Measurements from ENCODE around the gene ZNF544.
"Not testable (repeated sequence)": the region's sequence is repeated elsewhere in the genome, so short reads cannot be mapped to it uniquely, and the experiment has no call there.

Gene ZNF544

GRCh38 chr19:58252102-58252685, 23.5 kb downstream of the ZNF544 start:
- no peak overlapping the region for H3K27ac ChIP-seq (ENCODE audit: low read depth in 2 of 2, low read length in 2 of 2)
- H3K4me3 ChIP-seq (ENCODE audit: low read length in 2 of 2) = no peak overlapping the region
- H3K27me3 ChIP-seq (ENCODE audit: control insufficient read depth in 2 of 2, insufficient read depth in 2 of 2, low read length in 2 of 2) = no peaks in the 10 kb centered on the region
- peaks cover 52 to 79% of the 10 kb centered on the region in 2 donors for H3K36me3 ChIP-seq (ENCODE audit: control insufficient read depth in 2 of 2, insufficient read depth in 2 of 2, low read length in 2 of 2)
- no peaks in the 10 kb centered on the region for H3K4me1 ChIP-seq (ENCODE audit: control insufficient read depth in 2 of 2, insufficient read depth in 2 of 2, low read length in 2 of 2)
- peaks cover 51 to 60% of the 10 kb centered on the region in 2 donors for H3K9me3 ChIP-seq (ENCODE audit: control insufficient read depth in 2 of 2, low read length in 2 of 2)
- H3K9ac ChIP-seq (ENCODE audit: low read depth in 1 of 2, low read length in 2 of 2) = no peak overlapping the region

- H3K4me1 ChIP-seq (ENCODE audit: control insufficient read depth in 2 of 2, insufficient read depth in 2 of 2, low read length in 2 of 2); H3K27me3 ChIP-seq (ENCODE audit: control insufficient read depth in 2 of 2, insufficient read depth in 2 of 2, low read length in 2 of 2); H3K9ac ChIP-seq (ENCODE audit: low read depth in 1 of 2, low read length in 2 of 2); H3K27ac ChIP-seq (ENCODE audit: low read depth in 2 of 2, low read length in 2 of 2): not testable (repeated sequence)
- peak overlapping the region; percentile 32 to 38 for H3K4me3 ChIP-seq (ENCODE audit: low read length in 2 of 2)
- peaks cover 55 to 73% of the 10 kb centered on the region in 2 donors for H3K36me3 ChIP-seq (ENCODE audit: control insufficient read depth in 2 of 2, insufficient read depth in 2 of 2, low read length in 2 of 2)
- peaks cover 73 to 80% of the 10 kb centered on the region in 2 donors for H3K9me3 ChIP-seq (ENCODE audit: control insufficient read depth in 2 of 2, low read length in 2 of 2)
Measured at GRCh38 chr19:58258259-58258658, 29.5 kb downstream of the ZNF544 start.

- Histone ChIP-seq H3K27ac (ENCODE audit: low read depth in 2 of 2, low read length in 2 of 2) (no peak overlapping the region), H3K4me3 (ENCODE audit: low read length in 2 of 2) (peak overlapping the region; percentile 33 to 46), H3K4me1 (ENCODE audit: control insufficient read depth in 2 of 2, insufficient read depth in 2 of 2, low read length in 2 of 2) (no peaks in the 10 kb centered on the region), H3K9ac (ENCODE audit: low read depth in 1 of 2, low read length in 2 of 2) (no peak overlapping the region), H3K27me3 (ENCODE audit: control insufficient read depth in 2 of 2, insufficient read depth in 2 of 2, low read length in 2 of 2) (no peaks in the 10 kb centered on the region), H3K9me3 (ENCODE audit: control insufficient read depth in 2 of 2, low read length in 2 of 2) (peaks cover 68 to 73% of the 10 kb centered on the region in 2 donors), H3K36me3 (ENCODE audit: control insufficient read depth in 2 of 2, insufficient read depth in 2 of 2, low read length in 2 of 2) (peaks cover 38 to 59% of the 10 kb centered on the region in 2 donors)
Measured at GRCh38 chr19:58261600-58261967, 32.9 kb downstream of the ZNF544 start.

- Histone ChIP-seq H3K4me3 (ENCODE audit: low read length in 2 of 2) (peak overlapping the region; percentile 19 to 46), H3K27ac (ENCODE audit: low read depth in 2 of 2, low read length in 2 of 2) (no peak overlapping the region), H3K9ac (ENCODE audit: low read depth in 1 of 2, low read length in 2 of 2) (no peak overlapping the region), H3K9me3 (ENCODE audit: control insufficient read depth in 2 of 2, low read length in 2 of 2) (peaks cover 71 to 76% of the 10 kb centered on the region in 2 donors), H3K36me3 (ENCODE audit: control insufficient read depth in 2 of 2, insufficient read depth in 2 of 2, low read length in 2 of 2) (peaks cover 38 to 58% of the 10 kb centered on the region in 2 donors), H3K4me1 (ENCODE audit: control insufficient read depth in 2 of 2, insufficient read depth in 2 of 2, low read length in 2 of 2) (no peaks in the 10 kb centered on the region), H3K27me3 (ENCODE audit: control insufficient read depth in 2 of 2, insufficient read depth in 2 of 2, low read length in 2 of 2) (no peaks in the 10 kb centered on the region)
Measured at GRCh38 chr19:58261968-58262921, 33.5 kb downstream of the ZNF544 start.

- peaks cover 66 to 69% of the 10 kb centered on the region in 2 donors for H3K9me3 ChIP-seq (ENCODE audit: control insufficient read depth in 2 of 2, low read length in 2 of 2)
- H3K27ac ChIP-seq (ENCODE audit: low read depth in 2 of 2, low read length in 2 of 2) = no peak overlapping the region
- H3K4me3 ChIP-seq (ENCODE audit: low read length in 2 of 2) = peak overlapping the region; percentile 9 to 46
- H3K36me3 ChIP-seq (ENCODE audit: control insufficient read depth in 2 of 2, insufficient read depth in 2 of 2, low read length in 2 of 2) = peaks cover 34 to 52% of the 10 kb centered on the region in 2 donors
- no peak overlapping the region for H3K9ac ChIP-seq (ENCODE audit: low read depth in 1 of 2, low read length in 2 of 2)
- no peaks in the 10 kb centered on the region for H3K27me3 ChIP-seq (ENCODE audit: control insufficient read depth in 2 of 2, insufficient read depth in 2 of 2, low read length in 2 of 2)
- no peaks in the 10 kb centered on the region for H3K4me1 ChIP-seq (ENCODE audit: control insufficient read depth in 2 of 2, insufficient read depth in 2 of 2, low read length in 2 of 2)
Measured at GRCh38 chr19:58262922-58263296, 34.2 kb downstream of the ZNF544 start.

- no peaks in the 10 kb centered on the region for H3K4me1 ChIP-seq (ENCODE audit: control insufficient read depth in 2 of 2, insufficient read depth in 2 of 2, low read length in 2 of 2)
- H3K27ac ChIP-seq (ENCODE audit: low read depth in 2 of 2, low read length in 2 of 2) = no peak overlapping the region
- peak overlapping the region in 1 of 2 donors; percentile 16 for H3K4me3 ChIP-seq (ENCODE audit: low read length in 2 of 2)
- H3K27me3 ChIP-seq (ENCODE audit: control insufficient read depth in 2 of 2, insufficient read depth in 2 of 2, low read length in 2 of 2) = no peaks in the 10 kb centered on the region
- peaks cover 51 to 61% of the 10 kb centered on the region in 2 donors for H3K9me3 ChIP-seq (ENCODE audit: control insufficient read depth in 2 of 2, low read length in 2 of 2)
- H3K36me3 ChIP-seq (ENCODE audit: control insufficient read depth in 2 of 2, insufficient read depth in 2 of 2, low read length in 2 of 2) = peaks cover 25 to 38% of the 10 kb centered on the region in 2 donors
- H3K9ac ChIP-seq (ENCODE audit: low read depth in 1 of 2, low read length in 2 of 2) = no peak overlapping the region
Measured at GRCh38 chr19:58265100-58265499, 36.4 kb downstream of the ZNF544 start.

- Histone ChIP-seq H3K4me1 (ENCODE audit: control insufficient read depth in 2 of 2, insufficient read depth in 2 of 2, low read length in 2 of 2) (no peaks in the 10 kb centered on the region), H3K27ac (ENCODE audit: low read depth in 2 of 2, low read length in 2 of 2) (no peak overlapping the region), H3K9me3 (ENCODE audit: control insufficient read depth in 2 of 2, low read length in 2 of 2) (peaks cover 34 to 41% of the 10 kb centered on the region in 2 donors), H3K36me3 (ENCODE audit: control insufficient read depth in 2 of 2, insufficient read depth in 2 of 2, low read length in 2 of 2) (peaks cover 0 to 19% of the 10 kb centered on the region in 2 donors), H3K4me3 (ENCODE audit: low read length in 2 of 2) (no peak overlapping the region), H3K9ac (ENCODE audit: low read depth in 1 of 2, low read length in 2 of 2) (no peak overlapping the region), H3K27me3 (ENCODE audit: control insufficient read depth in 2 of 2, insufficient read depth in 2 of 2, low read length in 2 of 2) (no peaks in the 10 kb centered on the region)
Measured at GRCh38 chr19:58268344-58268743, 39.6 kb downstream of the ZNF544 start.

GRCh38 chr19:58274771-58275201, 46.1 kb downstream of the ZNF544 start:
- H3K27ac ChIP-seq (ENCODE audit: low read depth in 2 of 2, low read length in 2 of 2) = peak overlapping the region in 1 of 2 donors; percentile 20
- H3K4me1 ChIP-seq (ENCODE audit: control insufficient read depth in 2 of 2, insufficient read depth in 2 of 2, low read length in 2 of 2) = peaks cover 3 to 4% of the 10 kb centered on the region in 2 donors
- H3K4me3 ChIP-seq (ENCODE audit: low read length in 2 of 2) = peak overlapping the region in 1 of 2 donors; percentile 43
- H3K36me3 ChIP-seq (ENCODE audit: control insufficient read depth in 2 of 2, insufficient read depth in 2 of 2, low read length in 2 of 2) = peaks cover 0 to 8% of the 10 kb centered on the region in 2 donors
- no peak overlapping the region for H3K9ac ChIP-seq (ENCODE audit: low read depth in 1 of 2, low read length in 2 of 2)
- peaks cover 22 to 23% of the 10 kb centered on the region in 2 donors for H3K9me3 ChIP-seq (ENCODE audit: control insufficient read depth in 2 of 2, low read length in 2 of 2)
- H3K27me3 ChIP-seq (ENCODE audit: control insufficient read depth in 2 of 2, insufficient read depth in 2 of 2, low read length in 2 of 2) = no peaks in the 10 kb centered on the region

GRCh38 chr19:58275564-58275963, 46.9 kb downstream of the ZNF544 start:
- Histone ChIP-seq H3K27me3 (ENCODE audit: control insufficient read depth in 2 of 2, insufficient read depth in 2 of 2, low read length in 2 of 2) (no peaks in the 10 kb centered on the region), H3K9ac (ENCODE audit: low read depth in 1 of 2, low read length in 2 of 2) (no peak overlapping the region), H3K9me3 (ENCODE audit: control insufficient read depth in 2 of 2, low read length in 2 of 2) (peaks cover 20 to 21% of the 10 kb centered on the region in 2 donors), H3K4me1 (ENCODE audit: control insufficient read depth in 2 of 2, insufficient read depth in 2 of 2, low read length in 2 of 2) (peaks cover 3 to 4% of the 10 kb centered on the region in 2 donors), H3K27ac (ENCODE audit: low read depth in 2 of 2, low read length in 2 of 2) (peak overlapping the region in 1 of 2 donors; percentile 22), H3K36me3 (ENCODE audit: control insufficient read depth in 2 of 2, insufficient read depth in 2 of 2, low read length in 2 of 2) (peaks cover 0 to 5% of the 10 kb centered on the region in 2 donors), H3K4me3 (ENCODE audit: low read length in 2 of 2) (peak overlapping the region in 1 of 2 donors; percentile 43)

- Histone ChIP-seq H3K36me3 (ENCODE audit: control insufficient read depth in 2 of 2, insufficient read depth in 2 of 2, low read length in 2 of 2) (no peaks in the 10 kb centered on the region), H3K9me3 (ENCODE audit: control insufficient read depth in 2 of 2, low read length in 2 of 2) (peaks cover 8 to 10% of the 10 kb centered on the region in 2 donors), H3K27me3 (ENCODE audit: control insufficient read depth in 2 of 2, insufficient read depth in 2 of 2, low read length in 2 of 2) (no peaks in the 10 kb centered on the region), H3K4me3 (ENCODE audit: low read length in 2 of 2) (no peak overlapping the region), H3K4me1 (ENCODE audit: control insufficient read depth in 2 of 2, insufficient read depth in 2 of 2, low read length in 2 of 2) (peaks cover 3 to 4% of the 10 kb centered on the region in 2 donors), H3K9ac (ENCODE audit: low read depth in 1 of 2, low read length in 2 of 2) (no peak overlapping the region), H3K27ac (ENCODE audit: low read depth in 2 of 2, low read length in 2 of 2) (no peak overlapping the region)
Measured at GRCh38 chr19:58277197-58277596, 48.5 kb downstream of the ZNF544 start.

Measured in mucosa of rectum (tissue), 2 donors.